H9 (cell line): Measurements from ENCODE around the gene RASGRF2. TPM values are rescaled to one million over a fixed set of nuclear protein-coding genes. Genes with fewer than 3 reads are reported as not detected.
A peak's percentile ranks its signal among the peaks of the same experiment; 100 is the strongest.

Experiments
- DNase-seq: peaks from one replicate; pipeline ENCODE4 v3.0.0-alpha.2; 2017
- H2AFZ ChIP-seq: one replicate; pipeline ENCODE4 v1.6.1; 2013; ENCODE audit warnings: mild to moderate bottlenecking, low read length, control low read depth, moderate library complexity
- H2AK5ac ChIP-seq: 2 replicates; pipeline ENCODE4 v1.6.1; 2013; ENCODE audit warnings: low read length, control low read depth, mixed read lengths; ENCODE audit not compliant: insufficient read length
- H2BK120ac ChIP-seq: one replicate; pipeline ENCODE4 v1.6.1; 2013; ENCODE audit warnings: low read depth, mild to moderate bottlenecking, low read length, control low read depth, inconsistent platforms; ENCODE audit not compliant: poor library complexity, severe bottlenecking
- H2BK12ac ChIP-seq: 2 replicates; pipeline ENCODE4 v1.6.1; 2013; ENCODE audit warnings: low read length, control low read depth, mixed read lengths, low read depth; ENCODE audit not compliant: insufficient read length
- H2BK15ac ChIP-seq: 2 replicates; pipeline ENCODE4 v1.6.1; 2013; ENCODE audit warnings: low read depth, low read length, control low read depth
- H2BK20ac ChIP-seq: one replicate; pipeline ENCODE4 v1.6.1; 2013; ENCODE audit warnings: low read depth, mild to moderate bottlenecking, low read length, control low read depth, inconsistent platforms; ENCODE audit not compliant: poor library complexity, severe bottlenecking
- H2BK5ac ChIP-seq: 2 replicates; pipeline ENCODE4 v1.6.1; 2013; ENCODE audit warnings: low read length, control low read depth, mixed read lengths; ENCODE audit not compliant: insufficient read length
- H3K14ac ChIP-seq: 2 replicates; pipeline ENCODE4 v1.6.1; 2013; ENCODE audit warnings: low read length, control low read depth; ENCODE audit not compliant: insufficient read depth
- H3K18ac ChIP-seq: 2 replicates; pipeline ENCODE4 v1.6.1; 2013; ENCODE audit warnings: low read depth, mild to moderate bottlenecking, mixed read lengths, low read length, control low read depth; ENCODE audit not compliant: insufficient read length
- H3K23ac ChIP-seq: 2 replicates; pipeline ENCODE4 v1.6.1; 2013; ENCODE audit warnings: low read length, control low read depth, mixed read lengths, low read depth; ENCODE audit not compliant: insufficient read length
- H3K23me2 ChIP-seq: 2 replicates; pipeline ENCODE4 v1.6.1; 2013; ENCODE audit warnings: low read depth, mild to moderate bottlenecking, mixed read lengths, low read length, control low read depth; ENCODE audit not compliant: insufficient read length, poor library complexity, severe bottlenecking
- H3K27ac ChIP-seq: 2 replicates; pipeline ENCODE4 v1.5.1; 2013; ENCODE audit warnings: low read length, control low read depth, mixed read lengths, low read depth; ENCODE audit not compliant: insufficient read length
- H3K27me3 ChIP-seq: 2 replicates; pipeline ENCODE4 v1.6.1; 2013; ENCODE audit warnings: low read length, control low read depth, inconsistent platforms; ENCODE audit not compliant: insufficient read depth
- H3K4ac ChIP-seq: 2 replicates; pipeline ENCODE4 v1.6.1; 2013; ENCODE audit warnings: low read depth, mild to moderate bottlenecking, control low read depth, inconsistent platforms, low read length, moderate library complexity
- H3K4me1 ChIP-seq: 2 replicates; pipeline ENCODE4 v1.6.1; 2013; ENCODE audit warnings: low read length, control low read depth, inconsistent platforms; ENCODE audit not compliant: insufficient read depth
- H3K4me2 ChIP-seq: 2 replicates; pipeline ENCODE4 v1.6.1; 2013; ENCODE audit warnings: low read length, control low read depth, mixed read lengths; ENCODE audit not compliant: insufficient read length, insufficient read depth
- H3K56ac ChIP-seq: 2 replicates; pipeline ENCODE4 v1.6.1; 2013; ENCODE audit warnings: low read depth, mild to moderate bottlenecking, mixed read lengths, low read length, control low read depth; ENCODE audit not compliant: insufficient read length
- H3K79me1 ChIP-seq: 2 replicates; pipeline ENCODE4 v1.6.1; 2013; ENCODE audit warnings: low read depth, mild to moderate bottlenecking, moderate library complexity, low read length, control low read depth, inconsistent platforms; ENCODE audit not compliant: insufficient read depth, poor library complexity, severe bottlenecking
- H3K79me2 ChIP-seq: 2 replicates; pipeline ENCODE4 v1.6.1; 2013; ENCODE audit warnings: low read length, control low read depth, inconsistent platforms; ENCODE audit not compliant: insufficient read depth
- H3K9ac ChIP-seq: 2 replicates; pipeline ENCODE4 v1.6.1; 2013; ENCODE audit warnings: low read length, control low read depth, mixed read lengths; ENCODE audit not compliant: insufficient read length; ENCODE audit errors: extremely low read depth
- H3K9me3 ChIP-seq: one replicate; pipeline ENCODE4 v1.6.1; 2013; ENCODE audit warnings: low read depth, low read length, inconsistent platforms; ENCODE audit not compliant: control insufficient read depth
- H3T11ph ChIP-seq: one replicate; pipeline ENCODE4 v1.6.1; 2013; ENCODE audit warnings: mild to moderate bottlenecking, low read length, control low read depth, inconsistent platforms
- H4K20me1 ChIP-seq: one replicate; pipeline ENCODE4 v1.6.1; 2013; ENCODE audit not compliant: control insufficient read depth, insufficient read length, insufficient read depth
- H4K5ac ChIP-seq: 2 replicates; pipeline ENCODE4 v1.6.1; 2013; ENCODE audit warnings: low read depth, mild to moderate bottlenecking, mixed read lengths, low read length, control low read depth; ENCODE audit not compliant: insufficient read length
- H4K8ac ChIP-seq: replicated peaks from 2 replicates; pipeline ENCODE4 v1.6.1; 2013; ENCODE audit warnings: low read length, control low read depth, mixed read lengths, low read depth; ENCODE audit not compliant: insufficient read length
- H4K91ac ChIP-seq: 2 replicates; pipeline ENCODE4 v1.6.1; 2013; ENCODE audit warnings: low read depth, mild to moderate bottlenecking, moderate library complexity, mixed read lengths, low read length, control low read depth; ENCODE audit not compliant: insufficient read length
- H3K27ac Mint-ChIP-seq, 3 experiments: 2 replicates in 2 of 3; 3 replicates in 1 of 3; pipeline ENCODE4 v1.8.0; 2020 to 2021; ENCODE audit warnings: mixed read lengths in 3 of 3, mild to moderate bottlenecking in 1 of 3, moderate library complexity in 1 of 3
- H3K27me3 Mint-ChIP-seq: 2 replicates; pipeline ENCODE4 v1.8.0; 2021; ENCODE audit warnings: low read depth, mild to moderate bottlenecking, moderate library complexity, mixed read lengths
- H3K36me3 Mint-ChIP-seq, 3 experiments: 2 replicates in 2 of 3; 3 replicates in 1 of 3; pipeline ENCODE4 v1.8.0; 2020 to 2021; ENCODE audit warnings: low read depth in 3 of 3, mixed read lengths in 3 of 3; ENCODE audit not compliant: insufficient read depth in 1 of 3
- H3K4me1 Mint-ChIP-seq, 2 experiments: 2 replicates each; pipeline ENCODE4 v1.8.0; 2020; ENCODE audit warnings: mixed read lengths in 2 of 2
- H3K4me3 Mint-ChIP-seq, 2 experiments: 2 replicates in 1 of 2; 3 replicates in 1 of 2; pipeline ENCODE4 v1.8.0; 2020 to 2021; ENCODE audit warnings: mild to moderate bottlenecking in 2 of 2, mixed read lengths in 2 of 2, moderate library complexity in 1 of 2
- H3K9me3 Mint-ChIP-seq, 2 experiments: 2 replicates in 1 of 2; 3 replicates in 1 of 2; pipeline ENCODE4 v1.8.0; 2020; ENCODE audit warnings: mild to moderate bottlenecking in 2 of 2, mixed read lengths in 2 of 2, moderate library complexity in 1 of 2
- CTCF ChIP-seq: fragments of 200-600 bp; sonication (generic); conservative IDR thresholded peaks from 3 replicates; pipeline ENCODE4 v1.8.0; 2021; ENCODE audit warnings: antibody characterized with exemption, mild to moderate bottlenecking
- WGBS: extraction: QIAGEN DNeasy Blood & Tissue Kit; methylation state at CpG from one replicate; pipeline ENCODE4 v1.1.7; 2013; ENCODE audit warnings: missing lambda C conversion rate, low lambda C conversion rate, mixed read lengths; ENCODE audit not compliant: insufficient read length; ENCODE audit errors: extremely low coverage; 5-methylcytosine and 5-hydroxymethylcytosine counted together
- total RNA-seq: library from RNA; stranded (reverse); gene quantifications from 2 replicates; pipeline ENCODE4 v1.2.1, GENCODE V29; 2021

RASGRF2 gene
- total RNA-seq, 1 experiment from 2014 or later, result 13.5 TPM

GRCh38 chr5:81233080-81233634 is 273.0 kb downstream of the RASGRF2 start, which contains the start of gene CKMT2:
TSS of gene CKMT2 (plus strand) at chr5:81233322. CDS start at chr5:81251133, 17,811 bp downstream.
- no peak within 1 kb of the TSS for H3T11ph ChIP-seq
- Mint-ChIP-seq H3K4me1 (peaks cover 23% of the 10 kb centered on the region in 2 experiments), H3K36me3 (peaks cover 0 to 10% (median 6%) of the 10 kb centered on the region in 3 experiments; a peak in 5 of 7 replicates), H3K27me3 (no peaks in the 10 kb centered on the region; the same call in 1 of the 2 replicates), H3K9me3 (no peaks in the 10 kb centered on the region), H3K27ac (peak within 1 kb of the TSS; percentile 77 to 98 (median 97)), H3K4me3 (peak within 1 kb of the TSS; percentile 82 to 84)
- H3K9ac ChIP-seq, result peak within 1 kb of the TSS; percentile 43
- TF ChIP-seq CTCF, result no peak
- H3K56ac ChIP-seq, result no peak within 1 kb of the TSS
- no peak within 1 kb of the TSS for H4K91ac ChIP-seq
- peak within 1 kb of the TSS; percentile 88 for H3K18ac ChIP-seq
- no peak within 1 kb of the TSS for H2BK12ac ChIP-seq
- H2BK5ac ChIP-seq, result no peak within 1 kb of the TSS
- no peaks in the 10 kb centered on the region for H3K79me1 ChIP-seq
- H3K4me1 ChIP-seq, result peaks cover 3% of the 10 kb centered on the region; the same call in 1 of the 2 replicates
- H3K23me2 ChIP-seq, result peaks cover 3% of the 10 kb centered on the region
- no peak within 1 kb of the TSS for H3K23ac ChIP-seq
- no peak within 1 kb of the TSS for H2BK120ac ChIP-seq
- H3K14ac ChIP-seq, result peak within 1 kb of the TSS; percentile 87
- no peak within 1 kb of the TSS for H3K4ac ChIP-seq
- H2AFZ ChIP-seq, result no peak within 1 kb of the TSS
- H4K20me1 ChIP-seq, result peaks cover 3% of the 10 kb centered on the region
- no peak within 1 kb of the TSS for H2BK15ac ChIP-seq
- no peaks in the 10 kb centered on the region for H3K27me3 ChIP-seq
- H3K4me2 ChIP-seq, result peak within 1 kb of the TSS; percentile 76
- no peak within 1 kb of the TSS for H4K8ac ChIP-seq
- peak; percentile 95 for DNase-seq
- no peak within 1 kb of the TSS for H2BK20ac ChIP-seq
- H4K5ac ChIP-seq, result no peak within 1 kb of the TSS
- H3K79me2 ChIP-seq, result no peaks in the 10 kb centered on the region
- no peak within 1 kb of the TSS for H2AK5ac ChIP-seq
- no CpG with 5 or more reads among the region's 28 CpGs for WGBS
- H3K27ac ChIP-seq, result no peak within 1 kb of the TSS
- no peaks in the 10 kb centered on the region for H3K9me3 ChIP-seq
